Raji (cell line): ENCODE measurements around the gene OXCT1.

Experiments
- POLR2A ChIP-seq: IDR thresholded peaks from 2 replicates; pipeline ENCODE4 v1.6.1; 2011; ENCODE audit warnings: low read depth, low read length, control low read depth; ENCODE audit not compliant: insufficient read depth

Gene OXCT1

GRCh38 chr5:41738710-41739354, 131.4 kb downstream of the OXCT1 start:
- no peak for TF ChIP-seq POLR2A

GRCh38 chr5:41736641-41737040, 133.6 kb downstream of the OXCT1 start:
- TF ChIP-seq POLR2A: no peak

DNA sequence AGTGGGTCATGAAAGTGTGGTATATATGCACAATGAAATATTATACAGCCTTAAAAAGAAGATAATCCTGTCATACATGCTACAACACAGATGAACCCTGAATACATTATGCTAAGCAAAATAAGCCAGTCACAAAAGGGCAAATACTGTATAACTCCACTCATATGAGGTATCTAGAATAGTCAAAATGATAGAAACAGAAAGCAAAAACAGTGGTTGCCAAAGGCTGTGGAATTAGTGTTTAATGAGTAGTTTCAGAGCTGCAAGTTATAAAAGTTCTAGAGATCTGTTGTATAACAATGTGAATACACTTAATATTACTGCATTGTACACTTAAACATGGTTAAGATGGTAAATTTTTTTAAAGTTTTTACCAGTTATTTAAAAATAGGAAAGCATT, 135.0 kb downstream of the OXCT1 start:
- no peak for TF ChIP-seq POLR2A

DNA sequence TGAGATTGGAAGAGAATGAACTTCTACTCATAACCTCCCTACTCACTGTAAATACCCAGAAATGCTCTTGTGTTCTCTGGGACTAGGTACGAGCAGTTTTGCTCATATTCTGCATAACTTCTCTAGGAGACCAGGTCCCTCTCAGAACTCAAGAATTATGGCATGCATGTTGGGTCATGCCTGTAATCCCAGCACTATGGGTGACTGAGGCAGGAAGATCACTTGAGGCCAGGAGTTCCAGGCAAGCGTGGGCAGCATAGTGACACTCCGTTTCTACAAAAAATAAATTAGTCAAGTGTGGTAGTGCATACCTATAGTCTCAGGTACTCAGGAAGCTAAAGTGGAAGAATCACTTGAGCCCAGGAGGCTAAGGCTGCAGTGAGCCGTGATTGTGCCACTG, 141.9 kb downstream of the OXCT1 start:
- TF ChIP-seq POLR2A: no peak

- TF ChIP-seq POLR2A: no peak
Measured at GRCh38 chr5:41722359-41722950, 147.8 kb downstream of the OXCT1 start.

GRCh38 chr5:41721516-41721915, 148.7 kb downstream of the OXCT1 start:
- TF ChIP-seq POLR2A: no peak

GRCh38 chr5:41716382-41716781, 153.8 kb downstream of the OXCT1 start:
- TF ChIP-seq POLR2A: no peak

GRCh38 chr5:41708604-41708940, 161.7 kb downstream of the OXCT1 start:
- TF ChIP-seq POLR2A: no peak

GRCh38 chr5:41707853-41708603, 162.2 kb downstream of the OXCT1 start:
- TF ChIP-seq POLR2A: no peak

- TF ChIP-seq POLR2A: no peak
Measured at GRCh38 chr5:41695920-41696582, 174.2 kb downstream of the OXCT1 start.

DNA sequence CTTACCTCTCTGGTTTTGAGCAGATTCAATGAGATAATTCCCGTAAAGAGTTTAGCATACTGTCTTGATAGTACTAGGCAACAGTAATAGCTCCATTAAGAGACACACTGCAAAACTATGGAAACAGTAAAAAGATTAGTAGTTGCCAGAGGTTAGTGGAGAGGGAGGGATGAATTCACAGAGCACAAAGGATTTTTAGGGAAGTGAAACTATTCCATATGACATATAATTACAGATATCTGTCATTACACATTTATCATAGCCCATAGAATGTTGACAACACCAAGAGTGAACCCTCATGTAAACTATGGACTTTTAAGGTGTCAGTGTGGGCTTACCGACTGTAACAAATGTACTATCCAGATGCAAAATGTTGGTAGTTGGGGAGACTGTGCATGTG, 183.5 kb downstream of the OXCT1 start:
- no peak for TF ChIP-seq POLR2A

DNA sequence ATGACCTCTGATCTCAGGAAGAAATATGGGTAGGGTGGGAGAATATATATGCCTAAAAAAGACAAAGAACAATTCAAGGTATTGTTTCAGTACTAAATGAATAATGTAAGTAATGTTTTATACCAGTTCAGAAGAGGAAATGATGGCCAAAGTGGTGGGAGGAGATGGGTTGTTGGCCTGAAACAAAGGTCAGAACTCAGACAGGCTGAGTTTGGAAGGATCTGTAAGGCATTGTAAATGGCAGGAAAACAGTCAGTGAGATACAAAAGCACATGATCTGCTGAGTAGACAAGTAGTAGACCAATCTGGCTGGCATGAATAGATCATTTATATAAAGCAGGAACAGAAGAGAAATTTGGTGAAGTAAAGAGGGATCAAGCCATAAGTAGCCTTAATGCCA, 184.0 kb downstream of the OXCT1 start:
- no peak for TF ChIP-seq POLR2A

DNA sequence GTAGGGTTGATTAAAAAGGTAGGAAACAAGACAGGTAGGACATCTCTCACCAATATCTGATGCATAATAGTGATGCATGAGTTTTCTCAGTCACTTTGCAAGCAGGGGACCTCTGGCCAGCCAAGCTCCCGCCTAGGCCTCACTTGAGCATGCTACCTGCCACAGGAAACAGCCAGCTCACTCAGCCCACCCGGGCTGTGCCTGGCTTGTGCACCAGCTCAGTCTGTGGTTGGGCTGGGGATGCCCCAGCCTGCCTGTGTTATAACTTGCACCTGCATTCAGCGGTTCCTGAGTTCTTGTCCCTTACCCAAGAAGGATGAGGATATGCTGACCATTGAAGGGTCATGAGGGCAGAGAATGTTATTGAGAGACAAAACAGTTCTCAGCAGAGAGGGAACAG, 187.0 kb downstream of the OXCT1 start:
- TF ChIP-seq POLR2A: no peak

GRCh38 chr5:41682641-41683040, 187.6 kb downstream of the OXCT1 start:
- TF ChIP-seq POLR2A: no peak

- TF ChIP-seq POLR2A: no peak
Measured at GRCh38 chr5:41681840-41682239, 188.4 kb downstream of the OXCT1 start.
